Activated naive CD8-positive, alpha-beta T cell (primary cell): Measurements from ENCODE around the gene MZB1.
"Not testable (repeated sequence)": the region's sequence is repeated elsewhere in the genome, so short reads cannot be mapped to it uniquely, and the experiment has no call there.

ENCODE experiments used
- H3K27ac Mint-ChIP-seq: one replicate; pipeline ENCODE4 v1.8.0; 2021; ENCODE audit warnings: mixed read lengths
- H3K27me3 Mint-ChIP-seq: one replicate; pipeline ENCODE4 v1.8.0; 2021; ENCODE audit warnings: mixed read lengths
- H3K36me3 Mint-ChIP-seq: one replicate; pipeline ENCODE4 v1.8.0; 2021; ENCODE audit warnings: mixed read lengths
- H3K4me1 Mint-ChIP-seq: one replicate; pipeline ENCODE4 v1.8.0; 2021; ENCODE audit warnings: low read depth, mixed read lengths
- H3K4me3 Mint-ChIP-seq: one replicate; pipeline ENCODE4 v1.8.0; 2021; ENCODE audit warnings: mild to moderate bottlenecking, mixed read lengths
- H3K9me3 Mint-ChIP-seq: one replicate; pipeline ENCODE4 v1.8.0; 2021; ENCODE audit warnings: low read depth, mixed read lengths

MZB1 gene

DNA sequence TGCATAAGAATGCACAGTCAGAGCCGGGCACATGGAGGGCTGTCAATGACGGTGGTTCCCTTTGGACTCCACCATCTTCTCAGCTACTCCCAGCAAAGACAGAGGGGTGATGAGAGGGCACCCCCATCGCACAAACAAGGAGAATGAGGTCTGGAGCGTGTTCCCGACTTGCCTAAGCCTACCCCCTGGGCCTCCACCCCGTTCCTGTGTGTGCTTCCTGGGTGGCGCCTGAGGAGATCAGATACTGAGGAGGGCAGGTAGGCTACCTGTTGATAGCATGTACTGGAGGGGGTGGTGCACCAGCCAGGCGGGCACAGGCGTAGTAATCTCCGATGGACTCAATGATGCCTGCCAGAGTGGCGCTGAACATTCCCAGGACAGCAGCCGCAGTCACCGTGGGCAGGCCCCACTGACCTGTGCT lies 10.8 kb downstream of the MZB1 start:
- H3K9me3 Mint-ChIP-seq: no peaks in the 10 kb centered on the region
- no peak overlapping the region for H3K4me3 Mint-ChIP-seq
- H3K27ac Mint-ChIP-seq: no peak overlapping the region
- H3K4me1 Mint-ChIP-seq: no peaks in the 10 kb centered on the region
- H3K27me3 Mint-ChIP-seq: no peaks in the 10 kb centered on the region
- peaks cover 2% of the 10 kb centered on the region for H3K36me3 Mint-ChIP-seq

DNA sequence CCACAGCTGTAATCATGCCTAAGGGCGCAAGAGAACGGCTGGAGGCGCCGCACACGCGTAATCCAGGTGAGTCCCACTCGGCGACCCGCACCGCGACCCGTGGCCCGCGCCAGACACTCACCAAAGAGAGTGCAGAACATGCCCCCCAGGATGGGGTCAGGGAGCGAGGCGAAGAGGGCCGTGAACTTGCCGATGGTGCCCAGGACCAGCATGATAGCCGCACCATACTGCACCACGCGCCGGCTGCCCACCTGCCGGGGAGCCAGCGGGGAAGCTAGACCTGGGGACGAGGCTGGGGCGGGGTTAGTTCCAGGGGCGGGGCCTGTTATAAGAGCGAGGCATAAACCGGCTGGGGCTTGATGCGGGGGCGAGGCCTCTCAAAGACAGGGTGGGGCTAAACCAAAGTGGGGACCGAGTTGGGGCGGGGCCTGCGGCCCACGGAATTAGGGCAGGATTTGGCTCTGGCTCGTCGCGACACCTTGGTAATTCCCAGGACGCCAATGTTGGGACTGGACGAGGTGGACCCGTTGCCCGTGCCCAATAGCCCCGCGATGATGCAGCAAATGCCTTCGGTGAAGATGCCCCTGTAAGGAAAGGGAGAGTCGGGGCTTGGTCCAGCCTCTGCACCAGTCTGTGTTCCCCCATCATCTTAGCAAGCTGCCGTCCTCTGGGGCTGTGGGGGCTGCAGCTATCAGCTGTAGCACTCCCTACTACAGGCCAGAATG lies 11.4 kb downstream of the MZB1 start:
- Mint-ChIP-seq H3K27me3 (no peaks in the 10 kb centered on the region), H3K36me3 (peaks cover 2% of the 10 kb centered on the region), H3K4me3 (no peak overlapping the region), H3K9me3 (no peaks in the 10 kb centered on the region), H3K27ac (no peak overlapping the region), H3K4me1 (no peaks in the 10 kb centered on the region)

DNA sequence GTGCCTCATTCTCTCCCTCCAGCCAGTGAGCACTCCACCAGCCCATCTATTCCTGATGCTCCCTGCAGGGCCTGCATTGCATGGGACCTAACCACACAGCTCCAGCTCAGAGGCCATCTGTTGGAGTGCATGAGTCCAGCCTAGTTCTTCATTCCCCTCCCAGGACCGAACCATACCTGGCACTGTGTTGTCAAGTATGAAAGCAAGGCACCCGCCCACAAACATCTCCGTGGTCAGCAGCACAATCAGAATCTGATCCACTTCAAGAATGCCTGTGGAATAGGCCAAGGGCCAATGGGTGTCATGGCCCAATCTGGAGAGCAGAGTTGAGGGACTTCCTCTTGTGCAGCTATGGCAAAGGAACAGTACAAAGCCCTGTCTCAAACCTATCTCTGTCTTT lies 12.5 kb downstream of the MZB1 start:
- Mint-ChIP-seq H3K36me3 (peaks cover 4% of the 10 kb centered on the region), H3K27ac (no peak overlapping the region), H3K4me1 (no peaks in the 10 kb centered on the region), H3K9me3 (no peaks in the 10 kb centered on the region), H3K27me3 (no peaks in the 10 kb centered on the region), H3K4me3 (no peak overlapping the region)

DNA sequence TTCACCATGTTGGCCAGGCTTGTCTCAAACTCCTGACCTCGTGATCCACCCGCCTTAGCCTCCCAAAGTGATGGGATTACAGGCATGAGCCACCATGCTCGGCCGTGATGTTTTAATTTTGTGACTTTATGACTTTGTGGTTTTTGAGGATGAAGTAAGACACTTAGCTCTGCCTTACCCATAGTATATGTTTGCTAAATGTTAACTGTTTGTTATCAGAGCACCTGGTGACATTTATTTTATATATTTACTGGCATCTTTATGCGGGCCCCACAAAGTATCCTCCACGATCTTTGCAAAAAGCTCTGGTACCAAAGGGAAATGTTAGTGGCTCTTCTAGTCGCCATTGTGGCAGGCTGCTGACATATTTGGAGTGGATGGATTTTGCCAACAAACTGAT lies 13.3 kb downstream of the MZB1 start:
- no peaks in the 10 kb centered on the region for H3K4me1 Mint-ChIP-seq

DNA sequence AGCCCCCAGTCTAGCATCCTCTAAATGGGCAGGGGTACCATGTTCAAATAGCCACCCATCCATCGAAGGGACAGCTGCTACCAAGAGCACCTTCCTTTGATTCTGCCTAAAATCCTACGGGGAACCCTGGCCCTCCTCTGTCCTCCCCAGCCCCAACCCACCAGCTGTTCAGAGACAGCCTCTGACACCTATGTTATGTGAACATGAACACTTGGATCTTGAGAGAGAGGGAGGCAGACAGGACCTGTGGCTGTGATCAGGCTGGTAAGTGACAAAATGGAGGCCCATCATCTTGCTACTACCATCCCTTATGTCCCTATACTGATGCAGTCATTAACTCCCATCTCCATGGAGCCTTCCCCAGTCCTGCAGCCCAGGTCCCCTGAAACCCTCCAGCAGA lies 14.8 kb downstream of the MZB1 start:
- Mint-ChIP-seq H3K9me3 (no peaks in the 10 kb centered on the region), H3K4me1 (no peaks in the 10 kb centered on the region), H3K4me3 (no peak overlapping the region), H3K27me3 (no peaks in the 10 kb centered on the region), H3K36me3 (peaks cover 4% of the 10 kb centered on the region), H3K27ac (no peak overlapping the region)

More for the DNA sequence above, 13.3 kb downstream of the MZB1 start:
- no peak overlapping the region for H3K27ac Mint-ChIP-seq
- H3K36me3 Mint-ChIP-seq: peaks cover 4% of the 10 kb centered on the region
- no peaks in the 10 kb centered on the region for H3K9me3 Mint-ChIP-seq
- no peaks in the 10 kb centered on the region for H3K27me3 Mint-ChIP-seq
- no peak overlapping the region for H3K4me3 Mint-ChIP-seq

DNA sequence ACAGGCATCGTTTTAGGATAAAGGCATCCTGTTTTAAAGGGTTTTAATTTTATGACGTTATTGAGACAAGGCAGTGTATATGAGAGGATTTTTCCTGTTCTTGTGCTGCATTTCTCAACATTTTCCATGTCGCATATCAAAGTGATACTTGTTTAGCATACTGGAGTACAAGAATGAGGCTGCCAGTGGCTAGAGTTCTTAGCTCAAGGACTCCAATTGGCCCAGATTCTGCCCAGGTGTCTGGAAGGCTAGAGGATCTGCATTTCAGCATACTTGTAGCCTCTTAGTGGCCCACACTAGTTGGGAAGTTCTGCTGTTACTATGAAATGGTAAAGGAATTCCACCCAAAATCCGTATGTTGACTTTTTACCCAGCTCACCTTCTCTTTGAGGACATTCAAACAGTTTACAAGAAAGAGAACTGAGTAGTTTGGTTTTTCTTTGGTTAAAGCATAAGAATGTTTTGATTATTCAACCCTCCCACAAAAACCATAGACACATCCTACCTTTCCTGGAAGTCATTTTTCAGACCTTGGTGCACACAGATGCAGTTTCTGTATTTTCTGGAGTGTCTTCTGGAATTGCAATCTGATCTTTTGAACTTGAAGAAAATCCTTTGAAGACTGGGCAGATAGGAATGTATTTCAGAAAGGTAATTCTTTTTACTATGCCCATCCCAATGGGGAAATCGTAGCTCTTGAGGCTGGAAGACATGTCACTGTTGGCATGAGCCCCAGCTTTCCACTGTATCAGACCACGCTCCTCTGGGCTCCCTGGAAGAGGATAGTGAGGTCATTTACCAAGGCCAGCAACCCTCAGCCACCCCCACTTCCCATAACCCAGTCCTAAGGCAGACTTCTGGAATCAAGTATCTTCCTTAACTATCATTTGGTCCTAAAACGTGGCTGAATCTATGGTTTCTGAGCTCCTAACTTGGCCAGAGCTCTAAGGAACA lies 18.0 kb downstream of the MZB1 start:
- H3K27me3 Mint-ChIP-seq: no peaks in the 10 kb centered on the region
- H3K27ac Mint-ChIP-seq: no peak overlapping the region
- H3K36me3 Mint-ChIP-seq: peaks cover 6% of the 10 kb centered on the region
- H3K9me3 Mint-ChIP-seq: no peaks in the 10 kb centered on the region
- H3K4me3 Mint-ChIP-seq: no peak overlapping the region
- no peaks in the 10 kb centered on the region for H3K4me1 Mint-ChIP-seq

DNA sequence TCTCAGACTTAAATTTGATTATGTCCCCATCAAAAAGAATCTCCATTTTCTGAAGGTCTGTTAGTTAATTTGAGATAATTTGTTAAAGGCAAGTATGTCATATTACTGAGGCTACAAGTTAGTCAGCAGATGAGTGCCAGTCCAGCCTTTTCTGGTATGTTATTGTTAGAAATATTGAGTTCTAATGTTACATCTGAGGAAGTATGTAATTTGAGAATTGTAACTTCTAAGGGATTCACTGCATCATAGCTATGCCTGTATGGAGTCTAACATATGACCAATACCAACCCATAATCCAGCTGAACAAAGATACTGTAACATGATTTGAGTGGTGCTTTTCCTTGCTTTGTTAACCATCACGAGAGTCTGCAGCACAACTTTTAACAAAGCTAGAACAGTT lies 20.5 kb downstream of the MZB1 start:
- Mint-ChIP-seq H3K36me3 (peaks cover 4% of the 10 kb centered on the region), H3K4me1 (no peaks in the 10 kb centered on the region), H3K27me3 (no peaks in the 10 kb centered on the region), H3K4me3 (no peak overlapping the region), H3K9me3 (no peaks in the 10 kb centered on the region), H3K27ac (no peak overlapping the region)

DNA sequence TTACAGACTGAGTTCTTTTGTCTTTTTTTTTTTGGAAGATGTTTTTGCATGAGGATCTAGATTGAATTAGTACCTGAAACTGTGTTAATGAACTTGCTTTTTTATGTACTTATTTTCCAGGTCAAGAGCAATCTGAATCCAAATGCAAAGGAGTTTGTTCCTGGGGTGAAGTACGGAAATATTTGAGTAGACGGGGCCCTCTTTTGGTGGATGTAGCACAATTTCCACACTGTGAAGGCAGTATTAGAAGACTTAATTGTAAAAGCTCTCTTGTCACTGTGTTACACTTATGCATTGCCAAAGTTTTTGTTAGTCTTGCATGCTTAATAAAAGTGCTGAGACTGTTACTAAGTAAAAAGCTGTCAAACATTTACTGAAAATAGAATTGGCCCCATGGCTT lies 21.1 kb downstream of the MZB1 start:
- Mint-ChIP-seq H3K27ac (peak overlapping the region; percentile 86), H3K9me3 (no peaks in the 10 kb centered on the region), H3K36me3 (peaks cover 4% of the 10 kb centered on the region), H3K4me1 (no peaks in the 10 kb centered on the region), H3K4me3 (no peak overlapping the region), H3K27me3 (no peaks in the 10 kb centered on the region)

DNA sequence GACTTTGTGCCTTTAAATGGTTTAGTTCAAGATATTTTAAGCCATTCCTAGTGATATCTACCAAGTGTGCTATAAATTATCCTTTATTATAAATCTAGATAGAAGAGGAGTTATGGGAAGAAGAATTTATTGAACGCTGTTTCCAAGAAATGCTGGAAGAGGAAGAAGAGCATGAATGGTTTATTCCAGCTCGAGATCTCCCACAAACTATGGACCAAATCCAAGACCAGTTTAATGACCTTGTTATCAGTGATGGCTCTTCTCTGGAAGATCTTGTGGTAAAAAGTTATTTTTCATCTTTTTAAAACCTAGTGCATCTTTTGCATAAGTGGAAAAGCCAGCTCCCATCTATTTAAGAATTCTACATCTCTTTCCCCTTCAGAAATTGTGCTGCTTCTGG lies 25.2 kb downstream of the MZB1 start:
- H3K36me3 Mint-ChIP-seq: peaks cover 2% of the 10 kb centered on the region
- H3K27ac Mint-ChIP-seq: no peak overlapping the region
- H3K4me1 Mint-ChIP-seq: peaks cover 5% of the 10 kb centered on the region
- no peaks in the 10 kb centered on the region for H3K9me3 Mint-ChIP-seq
- H3K4me3 Mint-ChIP-seq: no peak overlapping the region
- no peaks in the 10 kb centered on the region for H3K27me3 Mint-ChIP-seq

DNA sequence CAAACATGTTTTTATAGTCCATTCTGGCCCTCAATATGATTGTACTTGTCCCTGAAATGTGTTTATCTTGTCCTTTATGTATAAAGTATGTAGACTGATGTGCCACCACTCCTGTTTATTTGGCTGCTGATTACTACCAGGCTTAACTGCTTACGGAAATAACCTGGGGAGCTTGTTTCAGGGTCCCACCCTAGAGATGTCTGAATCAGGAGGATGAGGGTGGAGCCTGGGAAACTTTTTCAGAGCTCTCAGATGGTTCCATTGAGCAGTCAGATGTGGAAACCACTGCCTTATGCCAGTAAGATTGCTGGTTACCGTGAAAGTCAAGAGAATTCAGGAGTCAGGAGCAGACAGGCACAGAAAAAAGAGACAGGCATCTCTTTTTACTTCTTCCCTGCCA lies 25.8 kb downstream of the MZB1 start:
- Mint-ChIP-seq H3K4me1 (peaks cover 6% of the 10 kb centered on the region), H3K27me3 (no peaks in the 10 kb centered on the region), H3K9me3 (no peaks in the 10 kb centered on the region), H3K36me3 (peaks cover 2% of the 10 kb centered on the region), H3K27ac (no peak overlapping the region), H3K4me3 (no peak overlapping the region)

DNA sequence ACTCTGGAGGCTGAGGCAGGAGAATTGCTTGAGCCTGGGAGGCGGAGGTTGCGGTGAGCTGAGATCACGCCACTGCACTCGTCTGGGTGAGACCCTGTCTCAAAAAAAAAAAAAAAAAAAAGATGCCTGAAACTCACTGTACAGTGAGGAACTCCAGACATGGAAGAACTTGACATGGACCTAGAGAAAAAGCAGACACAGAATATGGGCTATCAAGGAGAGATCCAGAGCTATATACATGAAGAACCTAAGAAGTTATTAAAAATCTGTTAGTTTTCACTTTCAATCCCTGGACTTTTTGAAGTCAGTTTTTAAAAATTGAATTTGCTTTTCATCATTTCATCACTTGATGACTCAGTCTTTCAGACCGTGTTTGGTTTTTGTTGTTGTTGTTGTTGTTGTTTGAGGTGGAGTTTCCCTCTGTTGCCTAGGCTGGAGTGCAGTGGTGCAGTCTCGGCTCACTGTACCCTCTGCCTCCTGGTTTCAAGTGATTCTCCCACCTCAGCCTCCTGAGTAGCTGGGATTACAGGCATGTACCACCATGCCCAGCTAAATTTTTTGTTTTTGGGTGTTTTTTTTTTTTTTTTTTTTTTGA lies 27.8 kb downstream of the MZB1 start:
- no peak overlapping the region for H3K4me3 Mint-ChIP-seq

DNA sequence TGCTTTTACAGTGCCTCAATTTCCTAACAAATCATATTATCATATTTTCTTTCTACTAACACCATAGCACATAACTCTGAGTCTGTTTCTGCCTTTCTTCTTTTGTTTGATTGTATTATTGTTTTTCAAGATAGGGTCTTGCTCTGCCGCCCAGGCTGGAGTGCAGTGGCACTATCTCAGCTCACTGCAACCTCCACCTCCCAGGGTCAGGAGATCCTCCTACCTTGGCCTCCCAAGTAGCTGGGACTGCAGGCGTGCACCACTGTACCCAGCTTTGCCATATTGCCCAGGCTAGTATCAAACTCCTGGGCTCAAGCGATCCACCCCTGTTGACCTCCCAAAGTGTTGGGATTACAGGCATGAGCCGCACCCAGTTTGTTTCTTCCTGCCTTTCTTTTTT lies 29.3 kb downstream of the MZB1 start:
- Mint-ChIP-seq H3K27ac (no peak overlapping the region), H3K4me1 (peaks cover 27% of the 10 kb centered on the region), H3K27me3 (no peaks in the 10 kb centered on the region), H3K9me3 (no peaks in the 10 kb centered on the region), H3K4me3 (no peak overlapping the region), H3K36me3 (no peaks in the 10 kb centered on the region)

More for the DNA sequence above, 27.8 kb downstream of the MZB1 start:
- Mint-ChIP-seq H3K9me3 (no peaks in the 10 kb centered on the region), H3K4me1 (peaks cover 21% of the 10 kb centered on the region), H3K27ac (no peak overlapping the region), H3K27me3 (no peaks in the 10 kb centered on the region), H3K36me3 (no peaks in the 10 kb centered on the region)

DNA sequence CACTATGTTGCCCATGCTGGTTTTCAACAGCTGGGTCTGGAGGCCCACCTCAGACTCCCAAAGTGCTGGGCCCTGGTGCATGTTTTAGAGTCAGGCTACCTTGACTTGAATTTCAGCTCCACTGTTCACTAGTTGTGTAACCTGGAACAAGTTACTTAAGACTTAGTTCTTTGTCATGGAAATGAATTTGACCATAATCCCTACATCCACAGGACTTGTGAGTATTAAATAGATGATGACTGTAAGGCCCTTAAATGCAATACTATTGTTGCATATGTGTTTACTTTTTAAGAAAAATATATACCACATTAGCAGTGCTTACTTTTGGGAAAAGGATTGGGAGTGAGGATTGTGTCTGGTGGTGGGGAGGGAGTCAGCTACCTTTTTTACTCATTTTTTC lies 31.6 kb downstream of the MZB1 start:
- H3K4me3 Mint-ChIP-seq: no peak overlapping the region
- no peaks in the 10 kb centered on the region for H3K9me3 Mint-ChIP-seq
- H3K4me1 Mint-ChIP-seq: peaks cover 36% of the 10 kb centered on the region
- H3K36me3 Mint-ChIP-seq: peaks cover 4% of the 10 kb centered on the region
- H3K27me3 Mint-ChIP-seq: no peaks in the 10 kb centered on the region
- peak overlapping the region; percentile 55 for H3K27ac Mint-ChIP-seq

DNA sequence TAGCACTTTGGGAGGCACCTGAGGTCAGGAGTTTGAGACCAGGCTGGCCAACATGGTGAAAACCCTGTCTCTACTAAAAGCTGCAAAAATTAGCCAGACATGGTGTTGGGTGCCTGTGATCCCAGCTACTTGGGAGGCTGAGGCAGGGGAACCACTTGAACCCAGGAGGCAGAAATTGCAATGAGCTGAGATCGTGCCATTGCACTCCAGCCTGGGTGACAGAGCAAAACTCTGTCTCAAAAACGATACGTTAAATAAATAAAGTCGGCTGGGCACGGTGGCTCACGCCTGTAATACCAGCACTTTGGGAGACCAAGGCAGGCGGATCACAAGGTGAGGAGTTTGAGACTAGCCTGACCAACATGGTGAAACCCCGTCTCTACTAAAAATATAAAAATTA lies 33.8 kb downstream of the MZB1 start:
- not testable (repeated sequence) for H3K27me3 Mint-ChIP-seq, H3K27ac Mint-ChIP-seq, H3K9me3 Mint-ChIP-seq, H3K4me3 Mint-ChIP-seq, H3K36me3 Mint-ChIP-seq
- H3K4me1 Mint-ChIP-seq: peaks cover 44% of the 10 kb centered on the region

DNA sequence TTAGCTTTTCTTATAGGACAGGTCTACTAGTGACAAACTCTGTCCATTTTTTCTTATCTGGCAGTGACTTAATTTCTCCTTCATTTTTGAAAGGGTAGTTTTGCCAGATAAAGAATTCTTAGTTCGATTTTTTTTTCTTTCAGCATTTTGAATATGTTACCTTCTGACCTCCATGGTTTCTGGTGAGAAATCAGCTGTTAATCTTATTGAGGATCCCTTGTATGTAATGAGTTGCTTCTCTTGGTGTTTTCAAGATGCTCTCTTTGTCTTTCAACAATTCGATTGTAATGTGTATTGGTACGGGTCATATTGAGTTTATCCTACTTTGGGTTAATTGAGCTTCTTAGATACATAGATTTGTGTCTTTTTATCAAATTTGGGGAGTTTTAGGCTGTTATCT lies 35.5 kb downstream of the MZB1 start:
- Mint-ChIP-seq H3K9me3 (no peaks in the 10 kb centered on the region), H3K4me3 (no peak overlapping the region), H3K27ac (peak overlapping the region; percentile 25), H3K4me1 (peaks cover 51% of the 10 kb centered on the region), H3K36me3 (peaks cover 4% of the 10 kb centered on the region), H3K27me3 (no peaks in the 10 kb centered on the region)
